ENCODE data around the gene MRPL22. TPM values are rescaled to one million over a fixed set of nuclear protein-coding genes. Genes with fewer than 3 reads are reported as not detected.
A peak's percentile ranks its signal among the peaks of the same experiment; 100 is the strongest.
"Not testable (repeated sequence)": the region's sequence is repeated elsewhere in the genome, so short reads cannot be mapped to it uniquely, and the experiment has no call there.

The MRPL22 gene
- total RNA-seq, 1 donor from 2014 or later = 23.0 TPM

DNA sequence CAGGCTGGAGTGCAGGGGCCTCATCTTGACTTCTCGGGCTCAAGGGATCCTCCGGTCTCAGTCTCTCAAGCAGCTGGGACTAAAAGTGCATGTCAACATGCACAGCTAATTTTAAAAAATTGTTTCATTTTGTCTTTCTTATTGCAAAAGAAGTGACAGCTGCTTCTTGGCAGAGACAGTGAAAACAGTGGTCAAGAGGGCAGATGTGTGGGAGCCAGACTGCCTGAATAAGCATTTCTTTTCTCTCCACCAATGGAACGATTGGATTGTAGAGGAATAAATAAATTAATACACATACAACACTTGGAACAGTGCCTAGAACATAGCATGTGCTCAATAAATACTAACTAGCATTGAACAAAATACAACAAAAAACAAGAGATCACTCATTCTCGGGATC is 45.3 kb downstream of the MRPL22 start:
- no peak for DNase-seq (ENCODE audit: low spot score)
- ATAC-seq = no peak

- ATAC-seq (no peak), DNase-seq (ENCODE audit: low spot score) (no peak)
Measured at GRCh38 chr5:154989626-154990025, 48.8 kb downstream of the MRPL22 start.

- DNase-seq (ENCODE audit: low spot score) (no peak), ATAC-seq (no peak)
Measured at GRCh38 chr5:154993461-154993860, 52.6 kb downstream of the MRPL22 start.

DNA sequence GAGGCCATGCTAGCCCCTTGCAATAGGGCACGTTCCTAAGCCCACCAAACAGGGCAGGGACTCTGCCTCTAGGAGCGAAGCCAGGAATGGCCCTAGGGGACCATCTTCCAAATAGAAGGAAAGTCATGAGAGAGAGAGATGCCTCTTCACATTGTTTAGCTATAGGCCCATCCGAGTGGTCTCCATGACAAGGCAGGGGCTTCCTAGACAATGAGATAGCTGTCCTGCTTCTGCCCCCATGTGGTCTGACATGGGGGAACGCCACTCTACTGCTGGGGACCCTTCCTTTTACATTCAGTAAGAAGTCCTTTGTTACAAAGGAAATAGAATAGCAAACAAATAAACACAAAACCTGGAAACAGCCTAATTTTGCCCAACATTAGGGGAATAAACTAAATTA is 54.8 kb downstream of the MRPL22 start:
- DNase-seq (ENCODE audit: low spot score) = no peak
- ATAC-seq = no peak

GRCh38 chr5:154997746-154998145 is 56.9 kb downstream of the MRPL22 start:
- DNase-seq (ENCODE audit: low spot score) (no peak), ATAC-seq (no peak)

DNA sequence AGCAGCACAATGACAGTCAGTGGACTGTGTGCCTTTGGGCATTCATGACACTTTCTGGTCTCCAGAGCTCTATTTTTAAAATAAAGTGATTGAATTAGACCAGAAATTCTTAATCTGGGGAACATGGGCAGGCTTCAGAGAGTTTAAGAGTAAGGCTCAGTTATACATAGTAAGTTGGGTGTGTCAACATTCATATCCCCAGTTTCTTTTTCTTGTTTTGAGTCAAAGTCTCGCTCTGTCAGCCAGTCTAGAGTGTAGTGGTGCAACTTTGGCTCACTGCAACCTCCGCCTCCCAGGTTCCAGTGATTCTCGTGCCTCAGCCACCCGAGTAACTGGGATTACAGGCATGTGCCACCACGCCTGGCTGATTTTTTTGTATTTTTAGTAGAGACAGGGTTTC is 59.0 kb downstream of the MRPL22 start:
- no peak for ATAC-seq
- DNase-seq (ENCODE audit: low spot score) = no peak

GRCh38 chr5:155001523-155001922 is 60.6 kb downstream of the MRPL22 start:
- ATAC-seq (no peak), DNase-seq (ENCODE audit: low spot score) (no peak)

GRCh38 chr5:155002722-155003121 is 61.8 kb downstream of the MRPL22 start:
- ATAC-seq; DNase-seq (ENCODE audit: low spot score): not testable (repeated sequence)

GRCh38 chr5:155004138-155004744 is 63.4 kb downstream of the MRPL22 start:
- DNase-seq (ENCODE audit: low spot score) (peak; percentile 48), ATAC-seq (peak; percentile 81)

DNA sequence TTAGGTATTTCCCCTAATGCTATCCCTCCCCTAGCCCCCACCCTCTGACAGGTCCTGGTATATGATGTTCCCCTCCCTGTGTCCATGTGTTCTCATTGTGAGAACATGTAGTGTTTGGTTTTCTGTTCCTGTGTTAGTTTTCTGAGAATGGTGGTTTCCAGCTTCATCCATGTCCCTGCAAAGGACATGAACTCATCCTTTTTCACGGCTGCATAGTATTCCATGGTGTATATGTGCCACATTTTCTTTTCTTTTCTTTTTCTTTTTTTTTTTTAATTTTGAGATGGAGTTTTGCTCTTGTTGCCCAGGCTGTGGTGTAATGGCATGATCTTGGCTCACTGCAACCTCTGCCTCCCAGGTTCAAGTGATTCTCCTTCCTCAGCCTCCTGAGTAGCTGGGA is 65.4 kb downstream of the MRPL22 start:
- not testable (repeated sequence) for DNase-seq (ENCODE audit: low spot score); ATAC-seq

DNA sequence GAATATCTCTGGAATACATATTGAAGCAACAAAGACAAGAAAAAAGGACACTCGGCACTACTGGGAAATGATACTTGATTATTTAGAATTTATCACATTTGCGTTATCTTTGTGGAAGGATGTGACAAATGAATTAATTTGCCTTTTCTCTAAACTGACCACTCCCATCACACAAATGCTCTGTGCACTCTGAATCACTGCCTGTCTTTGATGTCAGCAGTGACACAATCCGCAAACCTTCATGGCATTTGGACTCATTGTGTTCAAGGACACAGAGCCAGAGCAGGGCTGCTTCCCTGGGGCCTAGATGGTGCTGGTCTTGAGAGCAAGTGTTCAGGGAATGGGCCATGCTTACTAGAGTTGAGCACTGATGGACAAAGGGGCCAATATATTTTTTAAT is 67.8 kb downstream of the MRPL22 start:
- DNase-seq (ENCODE audit: low spot score) = no peak
- ATAC-seq = no peak

GRCh38 chr5:155010881-155011280 is 70.0 kb downstream of the MRPL22 start:
- DNase-seq (ENCODE audit: low spot score) (no peak), ATAC-seq (no peak)

- DNase-seq (ENCODE audit: low spot score) = no peak
- no peak for ATAC-seq
Measured at GRCh38 chr5:155013526-155013925, 72.7 kb downstream of the MRPL22 start, which contains the start of gene KIF4B. Gene KIF4B (plus strand): TSS chr5:155013755. CDS start chr5:155013860, 105 bp downstream.

DNA sequence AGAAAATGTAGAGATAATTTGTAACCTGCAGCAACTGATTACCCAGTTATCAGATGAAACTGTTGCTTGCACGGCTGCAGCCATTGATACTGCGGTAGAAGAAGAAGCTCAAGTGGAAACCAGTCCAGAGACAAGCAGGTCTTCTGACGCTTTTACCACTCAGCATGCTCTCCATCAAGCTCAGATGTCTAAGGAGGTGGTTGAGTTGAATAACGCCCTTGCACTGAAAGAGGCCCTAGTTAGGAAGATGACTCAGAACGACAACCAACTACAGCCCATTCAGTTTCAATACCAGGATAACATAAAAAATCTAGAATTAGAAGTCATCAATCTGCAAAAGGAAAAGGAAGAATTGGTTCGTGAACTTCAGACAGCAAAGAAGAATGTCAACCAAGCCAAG is 74.4 kb downstream of the MRPL22 start:
- no peak for ATAC-seq
- DNase-seq (ENCODE audit: low spot score) = no peak

GRCh38 chr5:155017610-155018009 is 76.7 kb downstream of the MRPL22 start:
- DNase-seq (ENCODE audit: low spot score) (no peak), ATAC-seq (no peak)

Other genes with a start within 250 kb of the MRPL22 start
- 83.2 TPM for gene LARP1, start 185.7 kb upstream of the MRPL22 start, total RNA-seq
- gene FAXDC2, start 90.5 kb upstream of the MRPL22 start, total RNA-seq = 83.6 TPM
- gene CNOT8, start 82.4 kb upstream of the MRPL22 start, total RNA-seq = 18.0 TPM
- 7.1 TPM for gene GEMIN5, start 2.9 kb upstream of the MRPL22 start, total RNA-seq
- gene KIF4B, start 72.7 kb downstream of the MRPL22 start, total RNA-seq = not detected

Measured in left lobe of liver (tissue), 2 donors.